Activated CD4-positive, alpha-beta memory T cell treated with anti-CD3 and anti-CD28 coated beads, Interleukin-2, amount 10 ng/mL, durations not matched to agents 7 days and 5 days (primary cell): Measurements from ENCODE around the gene METTL25B. TPM values are rescaled to one million over a fixed set of nuclear protein-coding genes. Genes with fewer than 3 reads are reported as not detected.

Experiments used
- CTCF ChIA-PET: fragments of 350-600 bp; sonication (Branson Sonifier 250); formaldehyde crosslinking; loops from one replicate; lab custom pipeline; 2021; ENCODE audit warnings: antibody characterized with exemption, inconsistent platforms; lab: Charles Lee
- POLR2A ChIA-PET: fragments of 350-600 bp; sonication (Branson Sonifier 250); formaldehyde crosslinking; loops from one replicate; lab custom pipeline; 2021; ENCODE audit warnings: antibody characterized with exemption; lab: Charles Lee
- DNase-seq: peaks from one replicate; pipeline ENCODE4 v3.0.0-alpha.2; 2020
- H3K27ac Mint-ChIP-seq: one replicate; pipeline ENCODE4 v1.8.0; 2021; ENCODE audit warnings: mild to moderate bottlenecking, mixed read lengths
- H3K27me3 Mint-ChIP-seq: one replicate; pipeline ENCODE4 v1.8.0; 2021; ENCODE audit warnings: mixed read lengths
- H3K36me3 Mint-ChIP-seq: one replicate; pipeline ENCODE4 v1.8.0; 2021; ENCODE audit warnings: low read depth, mixed read lengths
- H3K4me1 Mint-ChIP-seq: one replicate; pipeline ENCODE4 v1.8.0; 2021; ENCODE audit warnings: mixed read lengths
- H3K4me3 Mint-ChIP-seq: one replicate; pipeline ENCODE4 v1.8.0; 2021; ENCODE audit warnings: mild to moderate bottlenecking, mixed read lengths
- H3K9me3 Mint-ChIP-seq: one replicate; pipeline ENCODE4 v1.8.0; 2021; ENCODE audit warnings: mixed read lengths
- total RNA-seq, 2 experiments: library from RNA; stranded (reverse); gene quantifications; one replicate each; pipeline ENCODE4 v1.2.3, GENCODE V29; 2021

Gene METTL25B
- total RNA-seq, 2 experiments from 2014 or later: 40.3 to 44.3 TPM

- H3K27ac Mint-ChIP-seq: no peak overlapping the region
- no peaks in the 10 kb centered on the region for H3K27me3 Mint-ChIP-seq
- POLR2A ChIA-PET: interaction anchor here (0.8 to 1.3 kb wide), 5 partner anchors 9 to 53 kb away, joined by 3 to 4 read pairs (median 4); partner anchors contain the start of genes HDGF, ISG20L2, METTL25B and SH2D2A
Measured at GRCh38 chr1:156781585-156782186, 53.4 kb downstream of the METTL25B start.

GRCh38 chr1:156785458-156785857 lies 57.2 kb downstream of the METTL25B start:
- no peaks in the 10 kb centered on the region for H3K27me3 Mint-ChIP-seq
- H3K36me3 Mint-ChIP-seq: peaks cover 62% of the 10 kb centered on the region
- no peaks in the 10 kb centered on the region for H3K9me3 Mint-ChIP-seq
- no peak for DNase-seq
- H3K27ac Mint-ChIP-seq: no peak overlapping the region
- ChIA-PET POLR2A (interaction anchor here (0.6 to 1.1 kb wide), 2 partner anchors 9 to 86 kb away, joined by 3 to 4 read pairs; no protein-coding TSS in a partner anchor), CTCF (interaction anchor here (1.0 to 1.7 kb wide), 5 partner anchors 15 to 96 kb away, joined by 3 to 8 read pairs (median 4); partner anchors contain the start of gene NTRK1)
- peaks cover 29% of the 10 kb centered on the region for H3K4me1 Mint-ChIP-seq
- no peak overlapping the region for H3K4me3 Mint-ChIP-seq

More at GRCh38 chr1:156781585-156782186, 53.4 kb downstream of the METTL25B start:
- H3K4me1 Mint-ChIP-seq: peaks cover 32% of the 10 kb centered on the region
- no peaks in the 10 kb centered on the region for H3K9me3 Mint-ChIP-seq
- DNase-seq: no peak
- peaks cover 47% of the 10 kb centered on the region for H3K36me3 Mint-ChIP-seq
- CTCF ChIA-PET: interaction anchor here (1.0 to 2.0 kb wide), 6 partner anchors 12 to 109 kb away, joined by 3 to 9 read pairs (median 5); no protein-coding TSS in a partner anchor
- no peak overlapping the region for H3K4me3 Mint-ChIP-seq

Other genes with a start within 250 kb of the METTL25B start
- gene MEF2D, start 227.7 kb upstream of the METTL25B start, total RNA-seq: 10 to 100 TPM; 49.5 to 52.1 TPM
- gene IQGAP3, start 155.9 kb upstream of the METTL25B start, total RNA-seq: 10 to 100 TPM; 18.4 to 19.7 TPM
- gene TTC24, start 148.7 kb upstream of the METTL25B start, total RNA-seq: under 1 TPM in 1 of 2 experiments, not detected in 1; 0.38 TPM
- gene NAXE, start 136.7 kb upstream of the METTL25B start, total RNA-seq: 10 to 100 TPM; 45.3 to 46.1 TPM
- gene GPATCH4, start 127.0 kb upstream of the METTL25B start, total RNA-seq: 10 to 100 TPM; 19.0 to 20.6 TPM
- gene HAPLN2, start 109.1 kb upstream of the METTL25B start, total RNA-seq: not detected
- gene BCAN, start 86.4 kb upstream of the METTL25B start, total RNA-seq: not detected
- not detected for gene NES, start 51.1 kb upstream of the METTL25B start, total RNA-seq
- 1 to 10 TPM in 1 of 2 experiments, under 1 TPM in 1; 0.58 to 1.2 TPM for gene CRABP2, start 22.9 kb upstream of the METTL25B start, total RNA-seq
- 10 to 100 TPM; 42.0 to 43.3 TPM for gene ISG20L2, start 297 bp downstream of the METTL25B start, total RNA-seq
- 10 to 100 TPM; 40.3 to 43.8 TPM for gene MRPL24, start 12.6 kb downstream of the METTL25B start, total RNA-seq
- gene HDGF, start 23.2 kb downstream of the METTL25B start, total RNA-seq: 100 to 1,000 TPM; 222 to 229 TPM
- gene PRCC, start 39.1 kb downstream of the METTL25B start, total RNA-seq: 10 to 100 TPM; 61.6 to 74.1 TPM
- 100 to 1,000 TPM; 192 to 193 TPM for gene SH2D2A, start 88.4 kb downstream of the METTL25B start, total RNA-seq
- under 1 TPM; 0.08 to 0.13 TPM for gene INSRR, start 130.6 kb downstream of the METTL25B start, total RNA-seq
- 1 to 10 TPM; 1.6 to 1.8 TPM for gene NTRK1, start 132.4 kb downstream of the METTL25B start, total RNA-seq
- under 1 TPM in 1 of 2 experiments, not detected in 1; 0.05 TPM for gene PEAR1, start 165.2 kb downstream of the METTL25B start, total RNA-seq
- not detected for gene LRRC71, start 192.2 kb downstream of the METTL25B start, total RNA-seq